Keratinocyte (primary cell): Measurements from ENCODE around the gene KPNA4.

Source experiments
- CTCF ChIP-seq, 3 experiments: IDR thresholded peaks in 1 of 3; conservative IDR thresholded peaks in 1 of 3; optimal IDR thresholded peaks in 1 of 3; 2 replicates in 2 of 3; 3 replicates in 1 of 3; pipeline versions ENCODE3 to v1.5.1; 2011; ENCODE audit warnings: low read length in 3 of 3, mild to moderate bottlenecking in 3 of 3, moderate library complexity in 2 of 3, control low read depth in 1 of 3, inconsistent platforms in 1 of 3; ENCODE audit not compliant: insufficient read depth in 2 of 3; ENCODE audit errors: extremely low read depth in 1 of 3
- EZH2 ChIP-seq: IDR thresholded peaks from one replicate; pipeline ENCODE4 v1.6.1; 2012; ENCODE audit warnings: inconsistent platforms, mild to moderate bottlenecking, low read length, moderate library complexity

- TF ChIP-seq CTCF (optimal IDR thresholded peaks at IDR 0.05 in 1 of 3, IDR thresholded peaks at IDR 0.05 in 1 of 3, conservative IDR thresholded peaks at IDR 0.05 in 1 of 3; ENCODE audit: extremely low read depth in 1 of 3, insufficient read depth in 2 of 3, low read length in 3 of 3) (no peak), EZH2 (no peak)
These were observed 42.5 kb upstream of the KPNA4 start for GRCh38 chr3:160607826-160608225.
